ENCODE measurements around the gene EYS.

EYS gene

GRCh38 chr6:65538644-65539043 lies 168.4 kb downstream of the EYS start:
- no peak for TF ChIP-seq CTCF (IDR thresholded peaks at IDR 0.05; ENCODE audit: poor library complexity, severe bottlenecking)
- ATAC-seq (ENCODE audit: low read depth), result no peak
- no peak for DNase-seq (ENCODE audit: low spot score)

GRCh38 chr6:65537600-65537999 lies 169.4 kb downstream of the EYS start:
- no peak for DNase-seq (ENCODE audit: low spot score)
- no peak for TF ChIP-seq CTCF (IDR thresholded peaks at IDR 0.05; ENCODE audit: poor library complexity, severe bottlenecking)
- no peak overlapping the region for H3K27ac ChIP-seq (ENCODE audit: poor library complexity, severe bottlenecking)
- H3K9me3 ChIP-seq (ENCODE audit: severe bottlenecking), result no peaks in the 10 kb centered on the region
- no peak overlapping the region for H3K4me3 ChIP-seq (ENCODE audit: severe bottlenecking)
- no peaks in the 10 kb centered on the region for H3K36me3 ChIP-seq (ENCODE audit: low read depth)
- no peaks in the 10 kb centered on the region for H3K27me3 ChIP-seq (ENCODE audit: insufficient read depth, poor library complexity, severe bottlenecking)
- no peaks in the 10 kb centered on the region for H3K4me1 ChIP-seq (ENCODE audit: insufficient read depth, poor library complexity, severe bottlenecking)
- no peak for ATAC-seq (ENCODE audit: low read depth)

More at GRCh38 chr6:65538644-65539043, 168.4 kb downstream of the EYS start:
- Histone ChIP-seq H3K36me3 (ENCODE audit: low read depth) (no peaks in the 10 kb centered on the region), H3K27ac (ENCODE audit: poor library complexity, severe bottlenecking) (no peak overlapping the region), H3K4me3 (ENCODE audit: severe bottlenecking) (no peak overlapping the region), H3K9me3 (ENCODE audit: severe bottlenecking) (no peaks in the 10 kb centered on the region), H3K27me3 (ENCODE audit: insufficient read depth, poor library complexity, severe bottlenecking) (no peaks in the 10 kb centered on the region), H3K4me1 (ENCODE audit: insufficient read depth, poor library complexity, severe bottlenecking) (no peaks in the 10 kb centered on the region)

- no peaks in the 10 kb centered on the region for H3K9me3 ChIP-seq (ENCODE audit: severe bottlenecking)
- no peaks in the 10 kb centered on the region for H3K36me3 ChIP-seq (ENCODE audit: low read depth)
- H3K4me1 ChIP-seq (ENCODE audit: insufficient read depth, poor library complexity, severe bottlenecking), result no peaks in the 10 kb centered on the region
- H3K4me3 ChIP-seq (ENCODE audit: severe bottlenecking), result no peak overlapping the region
- ATAC-seq (ENCODE audit: low read depth) (no peak), DNase-seq (ENCODE audit: low spot score) (no peak)
- no peaks in the 10 kb centered on the region for H3K27me3 ChIP-seq (ENCODE audit: insufficient read depth, poor library complexity, severe bottlenecking)
- no peak overlapping the region for H3K27ac ChIP-seq (ENCODE audit: poor library complexity, severe bottlenecking)
- no peak for TF ChIP-seq CTCF (IDR thresholded peaks at IDR 0.05; ENCODE audit: poor library complexity, severe bottlenecking)
These were observed 175.5 kb downstream of the EYS start for GRCh38 chr6:65531533-65531932.

- H3K4me1 ChIP-seq (ENCODE audit: insufficient read depth, poor library complexity, severe bottlenecking), result no peaks in the 10 kb centered on the region
- no peak for ATAC-seq (ENCODE audit: low read depth)
- no peak overlapping the region for H3K4me3 ChIP-seq (ENCODE audit: severe bottlenecking)
- no peaks in the 10 kb centered on the region for H3K36me3 ChIP-seq (ENCODE audit: low read depth)
- TF ChIP-seq CTCF (IDR thresholded peaks at IDR 0.05; ENCODE audit: poor library complexity, severe bottlenecking), result no peak
- no peak for DNase-seq (ENCODE audit: low spot score)
- H3K27ac ChIP-seq (ENCODE audit: poor library complexity, severe bottlenecking), result no peak overlapping the region
- H3K9me3 ChIP-seq (ENCODE audit: severe bottlenecking), result no peaks in the 10 kb centered on the region
- no peaks in the 10 kb centered on the region for H3K27me3 ChIP-seq (ENCODE audit: insufficient read depth, poor library complexity, severe bottlenecking)
These were observed 182.8 kb downstream of the EYS start for GRCh38 chr6:65524232-65524631.

GRCh38 chr6:65505736-65506135 lies 201.3 kb downstream of the EYS start:
- no peak overlapping the region for H3K27ac ChIP-seq (ENCODE audit: poor library complexity, severe bottlenecking)
- no peak for TF ChIP-seq CTCF (IDR thresholded peaks at IDR 0.05; ENCODE audit: poor library complexity, severe bottlenecking)
- H3K4me3 ChIP-seq (ENCODE audit: severe bottlenecking), result no peak overlapping the region
- H3K36me3 ChIP-seq (ENCODE audit: low read depth), result no peaks in the 10 kb centered on the region
- no peaks in the 10 kb centered on the region for H3K9me3 ChIP-seq (ENCODE audit: severe bottlenecking)
- no peaks in the 10 kb centered on the region for H3K4me1 ChIP-seq (ENCODE audit: insufficient read depth, poor library complexity, severe bottlenecking)
- H3K27me3 ChIP-seq (ENCODE audit: insufficient read depth, poor library complexity, severe bottlenecking), result no peaks in the 10 kb centered on the region
- DNase-seq (ENCODE audit: low spot score) (no peak), ATAC-seq (ENCODE audit: low read depth) (no peak)

All from RWPE2 (cell line).